ENCODE measurements around the gene SH2D4B. TPM values are rescaled to one million over a fixed set of nuclear protein-coding genes. Genes with fewer than 3 reads are reported as not detected.
A peak's percentile ranks its signal among the peaks of the same experiment; 100 is the strongest.

The SH2D4B gene
- total and polyA plus RNA-seq, 2 experiments from 2014 or later, result not detected

DNA sequence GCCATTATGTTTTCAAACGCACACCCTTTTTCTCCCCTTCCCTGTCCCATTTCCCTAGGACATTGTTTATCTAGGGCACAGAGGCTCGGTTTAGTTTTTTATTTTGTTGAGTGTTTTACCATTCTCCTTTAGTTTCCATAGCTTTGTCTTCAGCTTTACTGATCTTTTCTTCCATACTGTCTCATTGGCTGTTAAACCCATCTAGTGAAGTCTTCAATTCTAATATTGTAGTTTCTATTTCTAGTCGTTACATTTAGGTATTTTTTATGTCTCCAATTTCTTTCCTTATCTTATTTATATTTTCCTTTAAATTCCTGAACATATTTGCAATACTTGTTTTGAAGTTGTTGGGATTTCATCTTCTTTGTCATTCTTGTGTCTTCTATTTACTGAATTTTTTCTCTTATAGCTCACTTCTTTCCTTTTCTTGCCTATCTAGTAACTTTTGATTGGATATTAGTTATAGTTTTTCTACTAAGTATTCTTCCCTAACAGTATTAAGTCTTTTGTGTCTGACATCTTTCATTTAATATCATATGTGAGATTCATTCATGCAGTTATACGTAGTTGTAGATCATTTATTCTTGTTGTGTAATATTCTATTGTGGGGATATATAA, 41.0 kb upstream of the SH2D4B start:
- no peaks in the 10 kb centered on the region for H3K27me3 ChIP-seq
- H3K27ac ChIP-seq, result peak overlapping the region; percentile 90
- H2AFZ ChIP-seq, result no peak overlapping the region
- H3K9me3 ChIP-seq (ENCODE audit: low read depth), result no peaks in the 10 kb centered on the region
- no peak overlapping the region for H3K4me2 ChIP-seq
- H3K9me2 ChIP-seq (replicated peaks; ENCODE audit: insufficient read depth), result no peaks in the 10 kb centered on the region
- no peak for DNase-seq (ENCODE audit: low spot score)
- peaks cover 87% of the 10 kb centered on the region for H3K4me1 ChIP-seq (ENCODE audit: insufficient read depth)
- H3K79me2 ChIP-seq, result peaks cover 83% of the 10 kb centered on the region
- 97% methylated on average over 4 of the region's 4 CpGs for WGBS (ENCODE audit: low lambda C conversion rate, missing lambda C conversion rate)
- peaks cover 9% of the 10 kb centered on the region for H4K20me1 ChIP-seq (ENCODE audit: insufficient read depth, poor library complexity, severe bottlenecking)
- peaks cover 6% of the 10 kb centered on the region for H3K36me3 ChIP-seq (replicated peaks; ENCODE audit: insufficient read depth, low read depth)
- no peak overlapping the region for H3K4me3 ChIP-seq
- TF ChIP-seq EZH2 (IDR thresholded peaks at IDR 0.05; ENCODE audit: borderline replicate concordance), result no peak
- no peak for TF ChIP-seq EZH2phosphoT487 (IDR thresholded peaks at IDR 0.05; ENCODE audit: low read depth, severe bottlenecking, unreplicated experiment)
- TF ChIP-seq, protein P1, sequence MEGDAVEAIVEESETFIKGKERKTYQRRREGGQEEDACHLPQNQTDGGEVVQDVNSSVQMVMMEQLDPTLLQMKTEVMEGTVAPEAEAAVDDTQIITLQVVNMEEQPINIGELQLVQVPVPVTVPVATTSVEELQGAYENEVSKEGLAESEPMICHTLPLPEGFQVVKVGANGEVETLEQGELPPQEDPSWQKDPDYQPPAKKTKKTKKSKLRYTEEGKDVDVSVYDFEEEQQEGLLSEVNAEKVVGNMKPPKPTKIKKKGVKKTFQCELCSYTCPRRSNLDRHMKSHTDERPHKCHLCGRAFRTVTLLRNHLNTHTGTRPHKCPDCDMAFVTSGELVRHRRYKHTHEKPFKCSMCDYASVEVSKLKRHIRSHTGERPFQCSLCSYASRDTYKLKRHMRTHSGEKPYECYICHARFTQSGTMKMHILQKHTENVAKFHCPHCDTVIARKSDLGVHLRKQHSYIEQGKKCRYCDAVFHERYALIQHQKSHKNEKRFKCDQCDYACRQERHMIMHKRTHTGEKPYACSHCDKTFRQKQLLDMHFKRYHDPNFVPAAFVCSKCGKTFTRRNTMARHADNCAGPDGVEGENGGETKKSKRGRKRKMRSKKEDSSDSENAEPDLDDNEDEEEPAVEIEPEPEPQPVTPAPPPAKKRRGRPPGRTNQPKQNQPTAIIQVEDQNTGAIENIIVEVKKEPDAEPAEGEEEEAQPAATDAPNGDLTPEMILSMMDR (IDR thresholded peaks at IDR 0.05; ENCODE audit: poor library complexity), result no peak

DNA sequence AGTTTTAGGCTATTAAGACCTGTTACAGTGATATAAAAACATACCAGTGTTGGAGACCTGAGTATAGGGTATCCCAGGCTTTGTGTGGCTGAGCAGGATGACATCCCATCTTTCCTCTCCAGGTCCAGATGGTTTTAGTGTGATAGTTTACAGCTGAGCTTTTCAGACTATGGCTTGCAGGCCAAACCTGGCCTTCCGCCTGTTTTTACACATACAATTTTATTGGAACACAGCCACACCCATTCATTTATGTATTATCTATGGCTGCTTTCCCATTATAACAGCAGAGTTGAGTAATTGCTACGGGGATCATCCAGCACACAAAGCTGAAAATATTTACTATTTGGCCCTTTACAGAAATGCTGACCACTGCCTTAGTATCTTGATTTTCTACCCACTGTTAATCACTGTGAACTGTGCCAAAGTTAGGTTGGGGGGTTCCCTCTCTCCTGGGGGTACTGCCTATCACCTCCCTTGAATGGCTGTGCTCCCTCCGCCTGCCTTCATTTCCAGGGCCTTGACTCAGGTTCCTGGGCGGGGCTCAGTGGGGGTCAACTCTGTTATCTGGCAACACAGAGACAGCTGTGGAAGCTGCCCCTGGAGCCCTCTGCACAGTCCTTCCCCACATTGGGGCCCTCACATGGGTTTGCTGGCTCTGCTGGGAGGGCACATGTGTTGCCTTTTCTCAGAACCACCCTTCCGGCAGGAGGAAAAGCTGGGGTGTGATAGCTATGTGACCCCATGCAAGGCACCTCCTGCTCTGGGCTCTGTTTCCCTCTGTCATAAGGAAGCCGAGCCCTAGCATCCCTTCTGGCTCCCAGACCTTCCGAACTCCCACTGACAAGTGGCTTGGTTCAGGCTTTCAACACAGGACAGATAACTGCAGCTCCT, 40.3 kb upstream of the SH2D4B start:
- H3K27ac ChIP-seq, result peak overlapping the region; percentile 90
- H3K36me3 ChIP-seq (replicated peaks; ENCODE audit: insufficient read depth, low read depth), result peaks cover 6% of the 10 kb centered on the region
- H3K4me2 ChIP-seq, result peak overlapping the region; percentile 45
- TF ChIP-seq EZH2phosphoT487 (IDR thresholded peaks at IDR 0.05; ENCODE audit: low read depth, severe bottlenecking, unreplicated experiment) (no peak), EZH2 (IDR thresholded peaks at IDR 0.05; ENCODE audit: borderline replicate concordance) (no peak)
- TF ChIP-seq, protein P1 (IDR thresholded peaks at IDR 0.05; ENCODE audit: poor library complexity), result no peak
- no peaks in the 10 kb centered on the region for H3K27me3 ChIP-seq
- peaks cover 88% of the 10 kb centered on the region for H3K4me1 ChIP-seq (ENCODE audit: insufficient read depth)
- no peak for DNase-seq (ENCODE audit: low spot score)
- H3K9me2 ChIP-seq (replicated peaks; ENCODE audit: insufficient read depth), result no peaks in the 10 kb centered on the region
- peaks cover 9% of the 10 kb centered on the region for H4K20me1 ChIP-seq (ENCODE audit: insufficient read depth, poor library complexity, severe bottlenecking)
- H3K79me2 ChIP-seq, result peaks cover 84% of the 10 kb centered on the region
- H3K4me3 ChIP-seq, result no peak overlapping the region
- H2AFZ ChIP-seq, result no peak overlapping the region
- WGBS (ENCODE audit: low lambda C conversion rate, missing lambda C conversion rate), result 74% methylated on average over 7 of the region's 7 CpGs
- no peaks in the 10 kb centered on the region for H3K9me3 ChIP-seq (ENCODE audit: low read depth)

DNA sequence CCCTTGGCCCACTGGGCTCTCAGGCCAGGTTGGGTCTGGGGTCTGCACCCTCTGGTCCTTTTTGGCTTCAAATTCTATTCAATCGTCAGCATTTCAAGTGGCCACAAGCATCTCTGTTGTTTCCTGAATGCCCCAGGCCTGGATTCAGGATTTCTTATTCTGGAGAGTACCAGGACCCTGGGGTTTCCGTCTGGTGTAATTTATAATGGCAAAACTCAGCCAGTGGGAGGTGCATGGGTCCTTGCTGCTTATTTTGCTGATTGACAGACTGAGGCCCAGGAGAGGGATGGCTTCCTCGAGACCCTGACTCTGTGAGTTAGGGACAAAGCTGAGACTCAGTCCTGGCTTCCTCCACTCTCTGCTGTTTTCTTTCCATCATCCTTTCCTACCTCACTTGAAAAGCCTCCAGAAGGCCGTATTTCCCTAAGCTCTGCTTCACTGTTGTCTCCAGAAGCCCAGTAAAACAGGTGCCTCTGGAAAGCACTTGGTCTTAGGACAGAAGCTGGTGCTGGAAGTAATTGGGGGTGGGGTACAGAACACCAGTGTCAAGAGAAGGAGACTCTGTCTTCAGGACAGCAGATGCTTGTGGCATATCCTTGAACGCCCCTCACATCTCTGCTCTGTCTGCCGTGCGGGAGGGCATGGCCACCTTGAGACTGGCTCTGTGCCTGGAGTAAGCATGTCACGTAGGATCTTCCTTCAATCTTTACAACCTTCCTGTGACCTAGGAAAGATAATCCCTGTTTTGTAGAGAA, 39.4 kb upstream of the SH2D4B start:
- Histone ChIP-seq H3K27me3 (no peaks in the 10 kb centered on the region), H2AFZ (no peak overlapping the region), H3K4me3 (no peak overlapping the region), H3K9me3 (ENCODE audit: low read depth) (no peaks in the 10 kb centered on the region), H3K27ac (peak overlapping the region; percentile 90), H3K4me2 (peak overlapping the region; percentile 45), H4K20me1 (ENCODE audit: insufficient read depth, poor library complexity, severe bottlenecking) (peaks cover 11% of the 10 kb centered on the region), H3K4me1 (ENCODE audit: insufficient read depth) (peaks cover 87% of the 10 kb centered on the region), H3K9me2 (replicated peaks; ENCODE audit: insufficient read depth) (no peaks in the 10 kb centered on the region), H3K79me2 (peaks cover 88% of the 10 kb centered on the region), H3K36me3 (replicated peaks; ENCODE audit: insufficient read depth, low read depth) (peaks cover 6% of the 10 kb centered on the region)
- TF ChIP-seq, protein P1 (IDR thresholded peaks at IDR 0.05; ENCODE audit: poor library complexity), result no peak
- TF ChIP-seq EZH2 (IDR thresholded peaks at IDR 0.05; ENCODE audit: borderline replicate concordance) (no peak), EZH2phosphoT487 (IDR thresholded peaks at IDR 0.05; ENCODE audit: low read depth, severe bottlenecking, unreplicated experiment) (no peak)
- WGBS (ENCODE audit: low lambda C conversion rate, missing lambda C conversion rate), result 63% methylated on average over 8 of the region's 8 CpGs
- no peak for DNase-seq (ENCODE audit: low spot score)

Measured in hepatocyte (in vitro differentiated cells).